GM21447 (cell line): ENCODE data around the gene AWAT1.
"Not testable (repeated sequence)": the region's sequence is repeated elsewhere in the genome, so short reads cannot be mapped to it uniquely, and the experiment has no call there.

Experiments
- ATAC-seq: cut with Tn5 transposase; IDR thresholded peaks from one replicate; pipeline ENCODE4 v1.9.1; 2021; ENCODE audit not compliant: unreplicated experiment

Gene AWAT1

GRCh38 chrX:70234355-70234754 is at the start of gene AWAT1:
Gene AWAT1 (plus strand): TSS chrX:70234655. CDS start chrX:70234696, 41 bp downstream.
- no peak for ATAC-seq

GRCh38 chrX:70190225-70190624 is 44.2 kb upstream of the AWAT1 start:
- no peak for ATAC-seq

GRCh38 chrX:70196961-70197720 is 37.3 kb upstream of the AWAT1 start:
- ATAC-seq = peak; percentile 67

GRCh38 chrX:70201732-70202131 is 32.7 kb upstream of the AWAT1 start:
- no peak for ATAC-seq

- ATAC-seq = no peak
These were observed 26.0 kb upstream of the AWAT1 start for GRCh38 chrX:70208479-70208878.

- not testable (repeated sequence) for ATAC-seq
These were observed 24.9 kb upstream of the AWAT1 start for GRCh38 chrX:70209570-70209969.

- ATAC-seq = no peak
These were observed 14.3 kb upstream of the AWAT1 start for GRCh38 chrX:70219938-70220764.

- no peak for ATAC-seq
These were observed 8.4 kb upstream of the AWAT1 start for GRCh38 chrX:70226048-70226447.

GRCh38 chrX:70226687-70227086 is 7.8 kb upstream of the AWAT1 start:
- ATAC-seq = no peak

GRCh38 chrX:70231666-70232065 is 2.8 kb upstream of the AWAT1 start:
- no peak for ATAC-seq

GRCh38 chrX:70240751-70241150 is 6.3 kb downstream of the AWAT1 start:
- ATAC-seq = no peak

- no peak for ATAC-seq
These were observed 7.0 kb downstream of the AWAT1 start for GRCh38 chrX:70241501-70241900.

- ATAC-seq = not testable (repeated sequence)
These were observed 9.1 kb downstream of the AWAT1 start for GRCh38 chrX:70243601-70244000.

- no peak for ATAC-seq
These were observed 10.4 kb downstream of the AWAT1 start for GRCh38 chrX:70244881-70245280.

- ATAC-seq = no peak
These were observed 12.8 kb downstream of the AWAT1 start for GRCh38 chrX:70247252-70247651.

- ATAC-seq = no peak
These were observed 18.0 kb downstream of the AWAT1 start for GRCh38 chrX:70252491-70252890.

GRCh38 chrX:70253377-70254062 is 19.1 kb downstream of the AWAT1 start:
- no peak for ATAC-seq

- no peak for ATAC-seq
These were observed 19.6 kb downstream of the AWAT1 start for GRCh38 chrX:70254063-70254400.

GRCh38 chrX:70254909-70255308 is 20.5 kb downstream of the AWAT1 start:
- no peak for ATAC-seq

GRCh38 chrX:70255452-70255851 is 21.0 kb downstream of the AWAT1 start:
- no peak for ATAC-seq

- ATAC-seq = no peak
These were observed 23.2 kb downstream of the AWAT1 start for GRCh38 chrX:70257423-70258288.
